ENCODE data around the gene GRM1.

GRCh38 chr6:146123616-146124015, 94.8 kb downstream of the GRM1 start:
- TF ChIP-seq CTCF (conservative IDR thresholded peaks at IDR 0.05) (no peak), ZFX (IDR thresholded peaks at IDR 0.05) (no peak)

Data from C4-2B (cell line).